SK-N-SH treated with all-trans-retinoic acid at 6 μM for 48 hours (cell line): ENCODE data around the gene SPRR5.

Source experiments
- ARNTL ChIP-seq: fragments of 450-650 bp; formaldehyde crosslinking; IDR thresholded peaks from 2 replicates; pipeline ENCODE4 v1.5.0; 2020; ENCODE audit warnings: low read depth, mild to moderate bottlenecking, moderate library complexity, borderline replicate concordance
- CREB5 ChIP-seq: fragments of 250-450 bp; sonication (Bioruptor Pico); IDR thresholded peaks from 2 replicates; pipeline ENCODE4 v1.5.1; 2020; ENCODE audit warnings: low read depth, mild to moderate bottlenecking, moderate library complexity
- CSDC2 ChIP-seq: fragments of 250-450 bp; sonication (Bioruptor Pico); IDR thresholded peaks from 2 replicates; pipeline ENCODE4 v1.5.0; 2020; ENCODE audit warnings: mild to moderate bottlenecking, moderate library complexity
- OSR1 ChIP-seq: fragments of 250-450 bp; sonication (Bioruptor Pico); IDR thresholded peaks from 2 replicates; pipeline ENCODE4 v1.8.0; 2022; ENCODE audit warnings: moderate library complexity, mild to moderate bottlenecking, inconsistent platforms
- SNAI2 ChIP-seq: fragments of 250-450 bp; sonication (Bioruptor Pico); IDR thresholded peaks from 2 replicates; pipeline ENCODE4 v1.5.0; 2020; ENCODE audit warnings: mild to moderate bottlenecking, moderate library complexity
- TOX ChIP-seq: fragments of 250-450 bp; sonication (Bioruptor Pico); IDR thresholded peaks from 2 replicates; pipeline ENCODE4 v1.8.0; 2021; ENCODE audit warnings: mild to moderate bottlenecking, moderate library complexity, borderline replicate concordance
- ZC3H10 ChIP-seq: fragments of 250-450 bp; sonication (Bioruptor Pico); IDR thresholded peaks from 2 replicates; pipeline ENCODE4 v1.5.1; 2021; ENCODE audit warnings: mild to moderate bottlenecking, moderate library complexity
- ZFP3 ChIP-seq: fragments of 250-450 bp; sonication (Bioruptor Pico); IDR thresholded peaks from 2 replicates; pipeline ENCODE4 v1.5.0; 2020; ENCODE audit warnings: mild to moderate bottlenecking, moderate library complexity
- ZFP30 ChIP-seq: fragments of 450-650 bp; formaldehyde crosslinking; IDR thresholded peaks from 2 replicates; pipeline ENCODE4 v1.5.0; 2022; ENCODE audit warnings: mild to moderate bottlenecking, moderate library complexity
- ZNF565 ChIP-seq: fragments of 450-650 bp; formaldehyde crosslinking; conservative IDR thresholded peaks from 2 replicates; pipeline ENCODE4 v1.5.0; 2020; ENCODE audit warnings: low read depth, mild to moderate bottlenecking, moderate library complexity
- ZNF70 ChIP-seq: fragments of 450-650 bp; formaldehyde crosslinking; IDR thresholded peaks from 2 replicates; pipeline ENCODE4 v1.5.0; 2020; ENCODE audit warnings: mild to moderate bottlenecking, moderate library complexity
- ZNF8 ChIP-seq: fragments of 450-650 bp; formaldehyde crosslinking; IDR thresholded peaks from 2 replicates; pipeline ENCODE4 v1.5.0; 2020; ENCODE audit warnings: mild to moderate bottlenecking, moderate library complexity
- TF ChIP-seq, protein P1 (sequence below): fragments of 250-450 bp; sonication (Bioruptor Pico); IDR thresholded peaks from 2 replicates; pipeline ENCODE4 v1.8.0; 2020; ENCODE audit warnings: mild to moderate bottlenecking, moderate library complexity, borderline replicate concordance

GRCh38 chr1:152941037-152941711 lies 5.8 kb upstream of the SPRR5 start:
- TF ChIP-seq ARNTL (CRISPR knock-in tag) (no peak), CREB5 (no peak), TOX (CRISPR knock-in tag) (no peak), OSR1 (CRISPR knock-in tag) (no peak), ZNF70 (CRISPR knock-in tag) (no peak), ZC3H10 (CRISPR knock-in tag) (no peak), SNAI2 (no peak), CSDC2 (CRISPR knock-in tag) (no peak), ZFP3 (CRISPR knock-in tag) (no peak), ZNF8 (CRISPR knock-in tag) (no peak), ZNF565 (CRISPR knock-in tag) (no peak), ZFP30 (CRISPR knock-in tag) (no peak)
- TF ChIP-seq, protein P1, sequence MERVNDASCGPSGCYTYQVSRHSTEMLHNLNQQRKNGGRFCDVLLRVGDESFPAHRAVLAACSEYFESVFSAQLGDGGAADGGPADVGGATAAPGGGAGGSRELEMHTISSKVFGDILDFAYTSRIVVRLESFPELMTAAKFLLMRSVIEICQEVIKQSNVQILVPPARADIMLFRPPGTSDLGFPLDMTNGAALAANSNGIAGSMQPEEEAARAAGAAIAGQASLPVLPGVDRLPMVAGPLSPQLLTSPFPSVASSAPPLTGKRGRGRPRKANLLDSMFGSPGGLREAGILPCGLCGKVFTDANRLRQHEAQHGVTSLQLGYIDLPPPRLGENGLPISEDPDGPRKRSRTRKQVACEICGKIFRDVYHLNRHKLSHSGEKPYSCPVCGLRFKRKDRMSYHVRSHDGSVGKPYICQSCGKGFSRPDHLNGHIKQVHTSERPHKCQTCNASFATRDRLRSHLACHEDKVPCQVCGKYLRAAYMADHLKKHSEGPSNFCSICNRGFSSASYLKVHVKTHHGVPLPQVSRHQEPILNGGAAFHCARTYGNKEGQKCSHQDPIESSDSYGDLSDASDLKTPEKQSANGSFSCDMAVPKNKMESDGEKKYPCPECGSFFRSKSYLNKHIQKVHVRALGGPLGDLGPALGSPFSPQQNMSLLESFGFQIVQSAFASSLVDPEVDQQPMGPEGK (CRISPR knock-in tag), result no peak
